ENCODE data around the gene HSPA12A. TPM values are rescaled to one million over a fixed set of nuclear protein-coding genes. Genes with fewer than 3 reads are reported as not detected.

The HSPA12A gene
- total and polyA plus RNA-seq, 9 of the 15 experiments (the other 6 are each of a cell fraction or from before 2014, with no cell fraction given) = 0.01 to 0.18 (median 0.04) TPM; not detected in 4

DNA sequence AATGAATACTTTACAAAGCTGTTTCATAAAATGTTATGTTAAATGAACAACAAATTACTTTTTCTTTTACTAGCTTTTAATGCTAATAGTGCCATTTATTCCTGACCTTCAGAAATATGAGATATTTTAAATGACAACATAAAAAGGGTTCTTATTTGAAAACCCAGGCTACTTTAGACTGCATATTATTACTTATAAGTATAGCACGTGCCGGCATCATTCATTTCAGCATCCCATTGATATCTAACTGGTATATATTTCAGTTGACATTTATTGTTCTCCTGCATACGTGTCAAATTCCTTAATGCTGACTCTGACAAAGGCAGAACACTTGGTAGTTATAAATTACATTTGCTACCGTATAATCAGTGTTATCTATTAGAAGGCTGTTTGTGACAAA lies 86.3 kb downstream of the HSPA12A start:
- Histone ChIP-seq H3K27me3 (ENCODE audit: control insufficient read depth in 2 of 2, insufficient read depth in 2 of 2, low read length in 2 of 2) (no peaks in the 10 kb centered on the region; a peak in 1 of 5 replicates), H3K79me2 (ENCODE audit: control insufficient read depth, insufficient read depth, low read length) (no peaks in the 10 kb centered on the region), H3K4me2 (ENCODE audit: insufficient read depth, low read length) (no peak overlapping the region), H3K27ac (ENCODE audit: extremely low read depth, low read depth, low read length) (no peak overlapping the region), H3K36me3 (ENCODE audit: control insufficient read depth, insufficient read depth, low read length) (no peaks in the 10 kb centered on the region), H3K4me3 (no peak overlapping the region), H3K9ac (ENCODE audit: insufficient read depth in 1 of 2, low read depth in 2 of 2, low read length in 2 of 2) (no peak overlapping the region), H4K20me1 (replicated peaks; ENCODE audit: control insufficient read depth, insufficient read depth, low read length) (no peaks in the 10 kb centered on the region), H3K9me1 (ENCODE audit: control insufficient read depth, insufficient read depth, low read length) (no peaks in the 10 kb centered on the region), H3K9me3 (replicated peaks; ENCODE audit: control insufficient read depth, insufficient read depth, low read depth, low read length) (no peaks in the 10 kb centered on the region), H2AFZ (ENCODE audit: low read depth, low read length) (no peak overlapping the region), H3K4me1 (replicated peaks in 1 of 2; ENCODE audit: control insufficient read depth in 2 of 2, insufficient read depth in 2 of 2, low read length in 2 of 2) (no peaks in the 10 kb centered on the region)
- in situ Hi-C loops (cut with MboI) = no loop called here
- ChIA-PET POLR2A (no interaction called here), CTCF (ENCODE audit: low intra/inter-chr PET ratio) (no interaction called here)
- FAIRE-seq (no peak), DNase-seq (ENCODE audit: extremely low read depth in 1 of 4, low spot score in 3 of 4) (no peak), ATAC-seq (no peak)
- 0% methylated on average over 4 of the region's 4 CpGs for WGBS (ENCODE audit: insufficient coverage, low coverage, missing lambda C conversion rate)
- no TSS peak for BruUV-seq (replicated peaks)
- intact Hi-C loops (cut with micrococcal nuclease) = no loop called here
- TF ChIP-seq, protein P1, sequence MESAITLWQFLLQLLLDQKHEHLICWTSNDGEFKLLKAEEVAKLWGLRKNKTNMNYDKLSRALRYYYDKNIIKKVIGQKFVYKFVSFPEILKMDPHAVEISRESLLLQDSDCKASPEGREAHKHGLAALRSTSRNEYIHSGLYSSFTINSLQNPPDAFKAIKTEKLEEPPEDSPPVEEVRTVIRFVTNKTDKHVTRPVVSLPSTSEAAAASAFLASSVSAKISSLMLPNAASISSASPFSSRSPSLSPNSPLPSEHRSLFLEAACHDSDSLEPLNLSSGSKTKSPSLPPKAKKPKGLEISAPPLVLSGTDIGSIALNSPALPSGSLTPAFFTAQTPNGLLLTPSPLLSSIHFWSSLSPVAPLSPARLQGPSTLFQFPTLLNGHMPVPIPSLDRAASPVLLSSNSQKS (CRISPR knock-in tag; IDR thresholded peaks at IDR 0.05) = no peak
- no peak for TF ChIP-seq SAFB (IDR thresholded peaks at IDR 0.05; ENCODE audit: borderline replicate concordance, low read depth, low read length)
- TF ChIP-seq, protein P2, sequence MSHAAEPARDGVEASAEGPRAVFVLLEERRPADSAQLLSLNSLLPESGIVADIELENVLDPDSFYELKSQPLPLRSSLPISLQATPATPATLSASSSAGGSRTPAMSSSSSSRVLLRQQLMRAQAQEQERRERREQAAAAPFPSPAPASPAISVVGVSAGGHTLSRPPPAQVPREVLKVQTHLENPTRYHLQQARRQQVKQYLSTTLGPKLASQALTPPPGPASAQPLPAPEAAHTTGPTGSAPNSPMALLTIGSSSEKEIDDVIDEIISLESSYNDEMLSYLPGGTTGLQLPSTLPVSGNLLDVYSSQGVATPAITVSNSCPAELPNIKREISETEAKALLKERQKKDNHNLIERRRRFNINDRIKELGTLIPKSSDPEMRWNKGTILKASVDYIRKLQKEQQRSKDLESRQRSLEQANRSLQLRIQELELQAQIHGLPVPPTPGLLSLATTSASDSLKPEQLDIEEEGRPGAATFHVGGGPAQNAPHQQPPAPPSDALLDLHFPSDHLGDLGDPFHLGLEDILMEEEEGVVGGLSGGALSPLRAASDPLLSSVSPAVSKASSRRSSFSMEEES (CRISPR knock-in tag; IDR thresholded peaks at IDR 0.05) = no peak
- TF ChIP-seq, protein P3, sequence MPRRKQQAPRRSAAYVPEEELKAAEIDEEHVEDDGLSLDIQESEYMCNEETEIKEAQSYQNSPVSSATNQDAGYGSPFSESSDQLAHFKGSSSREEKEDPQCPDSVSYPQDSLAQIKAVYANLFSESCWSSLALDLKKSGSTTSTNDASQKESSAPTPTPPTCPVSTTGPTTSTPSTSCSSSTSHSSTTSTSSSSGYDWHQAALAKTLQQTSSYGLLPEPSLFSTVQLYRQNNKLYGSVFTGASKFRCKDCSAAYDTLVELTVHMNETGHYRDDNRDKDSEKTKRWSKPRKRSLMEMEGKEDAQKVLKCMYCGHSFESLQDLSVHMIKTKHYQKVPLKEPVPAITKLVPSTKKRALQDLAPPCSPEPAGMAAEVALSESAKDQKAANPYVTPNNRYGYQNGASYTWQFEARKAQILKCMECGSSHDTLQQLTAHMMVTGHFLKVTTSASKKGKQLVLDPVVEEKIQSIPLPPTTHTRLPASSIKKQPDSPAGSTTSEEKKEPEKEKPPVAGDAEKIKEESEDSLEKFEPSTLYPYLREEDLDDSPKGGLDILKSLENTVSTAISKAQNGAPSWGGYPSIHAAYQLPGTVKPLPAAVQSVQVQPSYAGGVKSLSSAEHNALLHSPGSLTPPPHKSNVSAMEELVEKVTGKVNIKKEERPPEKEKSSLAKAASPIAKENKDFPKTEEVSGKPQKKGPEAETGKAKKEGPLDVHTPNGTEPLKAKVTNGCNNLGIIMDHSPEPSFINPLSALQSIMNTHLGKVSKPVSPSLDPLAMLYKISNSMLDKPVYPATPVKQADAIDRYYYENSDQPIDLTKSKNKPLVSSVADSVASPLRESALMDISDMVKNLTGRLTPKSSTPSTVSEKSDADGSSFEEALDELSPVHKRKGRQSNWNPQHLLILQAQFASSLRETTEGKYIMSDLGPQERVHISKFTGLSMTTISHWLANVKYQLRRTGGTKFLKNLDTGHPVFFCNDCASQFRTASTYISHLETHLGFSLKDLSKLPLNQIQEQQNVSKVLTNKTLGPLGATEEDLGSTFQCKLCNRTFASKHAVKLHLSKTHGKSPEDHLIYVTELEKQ (CRISPR knock-in tag; IDR thresholded peaks at IDR 0.05) = no peak

All from K562 (cell line).